Upper lobe of left lung (tissue), 6 donors: ENCODE results near the gene HSD17B11. TPM values are rescaled to one million over a fixed set of nuclear protein-coding genes. Genes with fewer than 3 reads are reported as not detected.
"Not testable (repeated sequence)": the region's sequence is repeated elsewhere in the genome, so short reads cannot be mapped to it uniquely, and the experiment has no call there.

ENCODE experiments used
- ATAC-seq, 2 donors: fragments of 200-7000 bp; cut with Tn5 transposase; one replicate each; pipeline ENCODE4 v1.9.1; 2022; ENCODE audit warnings: mild to moderate bottlenecking in 2 of 2, moderate library complexity in 2 of 2; ENCODE audit not compliant: low FRiP score in 2 of 2
- DNase-seq, 2 donors: peaks; one replicate each; pipeline ENCODE4 v3.0.0-alpha.2; 2019 to 2020
- H3K27ac ChIP-seq, 4 donors: fragments of 200-600 bp; sonication (generic); one replicate each; pipeline ENCODE4 v1.5.1; 2016 to 2019
- H3K27me3 ChIP-seq, 4 donors: fragments of 200-600 bp; sonication (generic); one replicate each; pipeline ENCODE4 v1.5.1; 2017 to 2019
- H3K36me3 ChIP-seq, 4 donors: fragments of 200-600 bp; sonication (generic); one replicate each; pipeline ENCODE4 v1.5.1; 2016 to 2019
- H3K4me1 ChIP-seq, 4 donors: fragments of 200-600 bp; sonication (generic); one replicate each; pipeline ENCODE4 v1.5.1; 2018 to 2019
- H3K4me3 ChIP-seq, 4 donors: fragments of 200-600 bp; sonication (generic); one replicate each; pipeline ENCODE4 v1.5.1; 2017 to 2019; ENCODE audit warnings: mild to moderate bottlenecking in 2 of 4, moderate library complexity in 1 of 4
- H3K9me3 ChIP-seq, 4 donors: fragments of 200-600 bp; sonication (generic); one replicate each; pipeline ENCODE4 v1.5.1; 2018 to 2019
- EP300 ChIP-seq, 4 donors: sonication (generic); formaldehyde crosslinking; IDR thresholded peaks; one replicate each; pipeline ENCODE4 v1.5.1; 2017; ENCODE audit warnings: antibody characterized with exemption in 4 of 4, control low read depth in 2 of 4
- POLR2A ChIP-seq, 4 donors: fragments of 450-650 bp; IDR thresholded peaks; one replicate each; pipeline ENCODE4 v1.5.1; 2016 to 2017; ENCODE audit warnings: antibody characterized with exemption in 4 of 4, mild to moderate bottlenecking in 2 of 4
- POLR2AphosphoS5 ChIP-seq, 2 donors: sonication (generic); formaldehyde crosslinking; IDR thresholded peaks; one replicate each; pipeline ENCODE4 v1.5.1; 2017; ENCODE audit warnings: antibody characterized with exemption in 2 of 2
- WGBS, 2 donors: methylation state at CpG; one replicate each; pipeline ENCODE4 v1.1.5; 2017 to 2018; 5-methylcytosine and 5-hydroxymethylcytosine counted together
- total RNA-seq, 6 donors: library from RNA; depleted of rRNA in 4 of 6; stranded (reverse); fragments of >200 nt in 4 of 6; gene quantifications; one replicate each; pipeline versions ENCODE4 v1.1.0 to v1.2.1, GENCODE V29; 2016 to 2021
- TF ChIP-seq, protein P1 (sequence below), 6 experiments: fragments of 450-650 bp in 4 of 6; fragments of 200-600 bp in 2 of 6; sonication (generic) in 2 of 6; IDR thresholded peaks; one replicate each; pipeline ENCODE4 v1.5.1; 2016 to 2019; ENCODE audit warnings: antibody characterized with exemption in 6 of 6
- donor health status: DM: no; HTN: no; CAD: no; lungs with moderate emphysema.
- donor health status: DM: no; HTN: yes; CAD: no; lungs with severe emphysema.

HSD17B11 gene
- total RNA-seq, 6 donors from 2014 or later = 24.4 to 166 (median 93.2) TPM

DNA sequence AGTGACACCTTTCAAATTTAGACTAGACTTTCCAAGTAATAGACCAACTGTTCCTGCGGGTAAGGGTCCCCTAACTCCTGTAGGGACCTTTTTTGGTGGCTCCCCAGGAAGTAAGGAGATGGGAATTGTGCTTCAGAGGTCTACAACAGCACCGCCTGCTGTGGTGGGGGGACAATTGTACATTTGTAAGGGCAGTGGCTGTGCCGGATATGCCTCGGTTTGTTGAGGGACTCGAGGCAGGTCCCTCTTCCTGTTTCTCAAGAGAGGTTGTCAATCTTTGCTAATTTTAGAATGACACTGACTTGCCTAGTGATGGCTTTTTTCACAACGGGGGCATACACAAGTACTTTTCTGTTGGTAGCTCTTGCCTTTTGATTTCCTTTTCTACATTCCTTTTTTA is 15.5 kb upstream of the HSD17B11 start:
- TF ChIP-seq, protein P1, sequence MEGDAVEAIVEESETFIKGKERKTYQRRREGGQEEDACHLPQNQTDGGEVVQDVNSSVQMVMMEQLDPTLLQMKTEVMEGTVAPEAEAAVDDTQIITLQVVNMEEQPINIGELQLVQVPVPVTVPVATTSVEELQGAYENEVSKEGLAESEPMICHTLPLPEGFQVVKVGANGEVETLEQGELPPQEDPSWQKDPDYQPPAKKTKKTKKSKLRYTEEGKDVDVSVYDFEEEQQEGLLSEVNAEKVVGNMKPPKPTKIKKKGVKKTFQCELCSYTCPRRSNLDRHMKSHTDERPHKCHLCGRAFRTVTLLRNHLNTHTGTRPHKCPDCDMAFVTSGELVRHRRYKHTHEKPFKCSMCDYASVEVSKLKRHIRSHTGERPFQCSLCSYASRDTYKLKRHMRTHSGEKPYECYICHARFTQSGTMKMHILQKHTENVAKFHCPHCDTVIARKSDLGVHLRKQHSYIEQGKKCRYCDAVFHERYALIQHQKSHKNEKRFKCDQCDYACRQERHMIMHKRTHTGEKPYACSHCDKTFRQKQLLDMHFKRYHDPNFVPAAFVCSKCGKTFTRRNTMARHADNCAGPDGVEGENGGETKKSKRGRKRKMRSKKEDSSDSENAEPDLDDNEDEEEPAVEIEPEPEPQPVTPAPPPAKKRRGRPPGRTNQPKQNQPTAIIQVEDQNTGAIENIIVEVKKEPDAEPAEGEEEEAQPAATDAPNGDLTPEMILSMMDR (IDR thresholded peaks at IDR 0.05) = no peak
- no peak for ATAC-seq
- WGBS, 2 donors = 67 to 68% methylated on average over 6 of the region's 6 CpGs

DNA sequence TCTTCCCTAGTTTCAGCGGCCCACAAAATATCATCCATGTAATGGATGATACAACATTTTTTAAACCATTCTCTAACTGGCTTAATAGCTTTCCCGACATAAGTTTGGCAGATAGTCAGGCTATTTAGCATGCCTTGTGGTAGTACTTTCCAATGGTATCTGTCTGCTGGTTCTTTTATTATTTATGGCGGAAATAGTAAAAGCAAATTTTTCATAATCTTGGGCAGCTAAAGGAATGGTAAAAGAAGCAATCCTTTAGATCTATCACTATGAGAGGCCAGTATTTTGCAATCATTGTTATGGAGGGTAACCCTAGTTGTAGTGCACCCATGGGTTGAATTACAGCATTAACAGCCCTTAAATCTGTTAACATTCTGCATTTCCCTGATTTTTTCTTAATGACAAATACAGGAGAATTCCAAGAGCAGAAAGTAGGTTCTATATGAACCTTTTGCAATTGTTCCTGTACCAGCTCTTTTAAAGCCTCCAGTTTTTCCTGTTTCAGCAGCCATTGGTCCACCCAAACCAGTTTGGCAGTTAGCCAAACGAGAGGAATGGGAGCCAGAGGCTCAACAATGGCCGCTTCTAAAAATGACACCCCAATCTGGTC is 14.3 kb upstream of the HSD17B11 start:
- Histone ChIP-seq H3K36me3 (no peaks in the 10 kb centered on the region), H3K27ac (no peak overlapping the region), H3K27me3 (no peaks in the 10 kb centered on the region), H3K4me3 (no peak overlapping the region), H3K9me3 (no peaks in the 10 kb centered on the region), H3K4me1 (no peaks in the 10 kb centered on the region)
- TF ChIP-seq, protein P1 (IDR thresholded peaks at IDR 0.05) = no peak
- TF ChIP-seq EP300 (IDR thresholded peaks at IDR 0.05) = no peak
- 68 to 77% methylated on average over 5 of the region's 5 CpGs for WGBS, 2 donors
- ATAC-seq (no peak), DNase-seq (no peak)

More for the DNA sequence above, 15.5 kb upstream of the HSD17B11 start:
- H3K27me3 ChIP-seq = no peaks in the 10 kb centered on the region
- no peak for DNase-seq
- no peaks in the 10 kb centered on the region for H3K36me3 ChIP-seq
- no peaks in the 10 kb centered on the region for H3K9me3 ChIP-seq
- H3K27ac ChIP-seq = no peak overlapping the region
- no peaks in the 10 kb centered on the region for H3K4me1 ChIP-seq
- no peak overlapping the region for H3K4me3 ChIP-seq

DNA sequence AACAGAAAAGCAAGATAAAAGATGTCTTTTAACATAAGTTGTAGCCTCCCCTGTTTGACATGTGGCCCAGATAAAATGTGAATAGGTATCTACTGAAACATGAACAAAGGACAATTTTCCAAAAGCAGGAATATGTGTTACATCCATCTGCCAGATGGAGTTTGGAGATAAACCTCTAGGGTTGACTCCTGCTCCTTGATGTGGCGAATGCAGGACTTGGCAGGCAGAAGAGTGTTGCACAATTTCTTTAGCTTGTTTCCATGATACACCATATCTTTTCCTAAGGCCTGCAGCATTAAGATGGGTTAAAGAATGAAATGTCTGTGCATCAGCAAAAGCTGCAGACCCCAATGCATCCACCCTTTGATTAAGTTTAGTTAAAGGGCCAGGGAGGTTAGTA is 12.7 kb upstream of the HSD17B11 start:
- not testable (repeated sequence) for H3K27me3 ChIP-seq, H3K4me1 ChIP-seq, H3K4me3 ChIP-seq, ATAC-seq, DNase-seq, H3K36me3 ChIP-seq, H3K9me3 ChIP-seq, H3K27ac ChIP-seq
- 58 to 60% methylated on average over 1 of the region's 1 CpG for WGBS, 2 donors

DNA sequence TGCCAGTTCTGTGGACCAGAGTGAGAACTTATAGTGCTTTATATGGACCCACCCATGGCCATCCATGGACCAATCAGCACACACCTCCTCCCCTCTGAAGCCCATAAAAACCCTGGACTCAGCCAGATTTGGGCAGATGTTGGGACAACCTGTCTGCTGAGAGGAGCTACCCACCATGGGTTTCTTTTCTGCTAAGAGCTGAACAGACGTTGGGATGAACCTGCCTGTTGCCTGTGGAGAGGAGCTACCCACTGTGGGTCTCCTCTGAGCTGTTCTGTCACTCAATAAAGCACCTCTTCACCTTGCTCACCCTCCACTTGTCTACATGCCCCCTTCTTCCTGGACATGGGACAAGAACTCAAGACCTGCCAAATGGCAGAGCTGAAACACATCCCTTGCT is 9.0 kb upstream of the HSD17B11 start:
- no peak overlapping the region for H3K27ac ChIP-seq
- H3K4me1 ChIP-seq = no peaks in the 10 kb centered on the region
- no peaks in the 10 kb centered on the region for H3K27me3 ChIP-seq
- DNase-seq (no peak), ATAC-seq (peak in 1 of 2 donors; percentile 15)
- 80 to 100% methylated on average over 1 of the region's 1 CpG for WGBS, 2 donors
- no peaks in the 10 kb centered on the region for H3K36me3 ChIP-seq
- H3K9me3 ChIP-seq = no peaks in the 10 kb centered on the region
- TF ChIP-seq POLR2A (IDR thresholded peaks at IDR 0.05) (no peak), EP300 (IDR thresholded peaks at IDR 0.05) (no peak), POLR2AphosphoS5 (IDR thresholded peaks at IDR 0.05) (no peak)
- TF ChIP-seq, protein P1 (IDR thresholded peaks at IDR 0.05) = no peak
- H3K4me3 ChIP-seq = no peak overlapping the region

DNA sequence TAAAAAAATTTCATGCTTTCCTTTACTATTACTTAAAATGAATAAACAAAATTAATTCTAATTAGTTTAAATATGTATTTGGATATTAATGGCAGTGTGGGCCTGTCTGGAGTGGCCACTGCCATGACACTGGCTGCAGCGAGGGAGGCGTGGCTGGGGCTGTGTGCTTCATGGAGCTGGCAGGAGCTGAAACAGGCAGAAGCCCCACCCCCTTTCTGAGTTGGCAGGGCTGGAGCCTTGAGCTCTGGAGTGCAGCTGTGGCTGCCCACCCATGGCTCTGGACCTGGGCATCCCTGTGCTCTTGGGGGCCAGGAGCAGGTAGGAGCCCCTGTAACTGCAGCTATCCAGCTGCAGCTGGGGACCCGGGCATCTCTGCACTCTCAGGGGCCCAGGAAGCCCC is 8.2 kb upstream of the HSD17B11 start:
- DNase-seq (peak in 1 of 2 donors; percentile 40), ATAC-seq (peak in 1 of 2 donors; percentile 40)
- WGBS, 2 donors = 80 to 85% methylated on average over 2 to 3 of the region's 3 CpGs
- H3K9me3 ChIP-seq = no peaks in the 10 kb centered on the region
- no peaks in the 10 kb centered on the region for H3K36me3 ChIP-seq
- TF ChIP-seq POLR2A (IDR thresholded peaks at IDR 0.05) = no peak
- H3K4me1 ChIP-seq = no peaks in the 10 kb centered on the region
- no peaks in the 10 kb centered on the region for H3K27me3 ChIP-seq
- H3K4me3 ChIP-seq = no peak overlapping the region
- no peak overlapping the region for H3K27ac ChIP-seq

DNA sequence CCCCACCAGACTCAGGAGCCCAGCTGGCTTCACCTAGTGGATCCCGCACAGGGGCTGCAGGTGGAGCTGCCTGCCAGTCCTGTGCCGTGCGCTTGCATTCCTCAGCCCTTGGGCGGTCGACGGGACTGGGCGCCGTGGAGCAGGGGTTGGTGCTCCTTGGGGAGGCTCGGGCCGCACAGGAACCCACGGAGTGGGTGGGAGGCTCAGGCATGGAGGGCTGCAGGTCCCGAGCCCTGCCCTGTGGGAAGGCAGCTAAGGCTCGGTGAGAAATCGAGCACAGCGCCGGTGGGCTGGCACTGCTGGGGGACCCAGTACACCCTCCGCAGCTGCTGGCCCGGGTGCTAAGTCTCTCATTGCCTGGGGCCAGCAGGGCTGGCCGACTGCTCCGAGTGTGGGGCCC is 4.9 kb upstream of the HSD17B11 start:
- WGBS, 2 donors = 97% methylated on average over 5 of the region's 20 CpGs
- not testable (repeated sequence) for H3K27me3 ChIP-seq, H3K9me3 ChIP-seq, H3K36me3 ChIP-seq, H3K4me1 ChIP-seq, H3K27ac ChIP-seq, H3K4me3 ChIP-seq, ATAC-seq
- peak in 1 of 2 donors; percentile 81 for DNase-seq

DNA sequence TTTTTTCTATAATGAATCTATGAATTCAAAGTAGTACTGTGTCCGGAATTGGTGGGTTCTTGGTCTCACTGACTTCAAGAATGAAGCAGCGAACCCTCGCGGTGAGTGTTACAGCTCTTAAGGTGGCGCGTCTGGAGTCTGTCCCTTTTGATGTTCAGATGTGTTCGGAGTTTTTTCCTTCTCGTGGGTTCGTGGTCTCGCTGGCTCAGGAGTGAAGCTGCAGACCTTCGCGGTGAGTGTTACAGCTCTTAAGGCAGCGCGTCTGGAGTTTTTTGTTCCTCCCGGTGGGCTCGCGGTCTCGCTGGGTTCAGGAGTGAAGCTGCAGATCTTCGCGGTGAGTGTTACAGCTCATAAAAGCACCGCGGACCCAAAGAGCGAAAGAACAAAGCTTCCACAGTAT is 4.1 kb upstream of the HSD17B11 start:
- ATAC-seq, H3K27me3 ChIP-seq, H3K9me3 ChIP-seq, DNase-seq, H3K36me3 ChIP-seq, H3K27ac ChIP-seq, H3K4me1 ChIP-seq, H3K4me3 ChIP-seq: not testable (repeated sequence)
- WGBS, 2 donors = 86 to 91% methylated on average over 23 of the region's 23 CpGs
